Measurements from ENCODE around the gene XRCC4. TPM values are rescaled to one million over a fixed set of nuclear protein-coding genes. Genes with fewer than 3 reads are reported as not detected.

XRCC4 gene
- polyA plus RNA-seq, 1 of the 3 experiments (the other 2 are of a cell fraction): 1.8 TPM

- H3K9me2 ChIP-seq: no peaks in the 10 kb centered on the region
- no peaks in the 10 kb centered on the region for H3K36me3 ChIP-seq (replicated peaks in 1 of 2; ENCODE audit: control insufficient read depth in 1 of 2, insufficient read depth in 2 of 2, low read length in 1 of 2)
- no peak overlapping the region for H3K4me3 ChIP-seq (ENCODE audit: low read depth in 2 of 2, low read length in 1 of 2)
- ChIA-PET CTCF (interaction anchor here (0.8 to 1.0 kb wide), 3 partner anchors 12 to 444 kb away, joined by 3 to 4 read pairs (median 3); no protein-coding TSS in a partner anchor), POLR2A (no interaction called here)
- H3K79me2 ChIP-seq (ENCODE audit: insufficient read depth): 0 out of 2 replicates have a peak, but pooled peaks cover 5% of the 10 kb centered on the region
- no peaks in the 10 kb centered on the region for H3K4me1 ChIP-seq (ENCODE audit: control insufficient read depth in 1 of 2, insufficient read depth in 2 of 2, low read depth in 1 of 2, low read length in 1 of 2)
- TF ChIP-seq RXRA (IDR thresholded peaks at IDR 0.05; ENCODE audit: borderline replicate concordance, low read depth): no peak
- TF ChIP-seq CTCF (IDR thresholded peaks at IDR 0.05): no peak
- no peak for TF ChIP-seq EP300 (IDR thresholded peaks at IDR 0.05; ENCODE audit: borderline replicate concordance in 1 of 2, low read depth in 1 of 2, low read length in 1 of 2)
- no peak for TF ChIP-seq TAF1 (IDR thresholded peaks at IDR 0.05; ENCODE audit: borderline replicate concordance, low read depth, low read length)
- no peak for TF ChIP-seq MAX (IDR thresholded peaks at IDR 0.05; ENCODE audit: low read depth)
- TF ChIP-seq TCF12 (IDR thresholded peaks at IDR 0.05): no peak
- no peak for TF ChIP-seq REST (IDR thresholded peaks at IDR 0.05; ENCODE audit: low read depth, low read length)
- no peak overlapping the region for H3K4me2 ChIP-seq
- H3K27me3 ChIP-seq (ENCODE audit: insufficient read depth): no peaks in the 10 kb centered on the region
- H3K9me3 ChIP-seq: no peaks in the 10 kb centered on the region
- no peaks in the 10 kb centered on the region for H4K20me1 ChIP-seq (ENCODE audit: insufficient read depth)
- H3K27ac ChIP-seq (ENCODE audit: low read depth in 2 of 2, low read length in 1 of 2): no peak overlapping the region
- H3F3A ChIP-seq (replicated peaks; ENCODE audit: insufficient read depth): peaks cover 4% of the 10 kb centered on the region
- H3K9ac ChIP-seq: no peak overlapping the region
- DNase-seq: no peak
- no peak overlapping the region for H2AFZ ChIP-seq (ENCODE audit: low read depth)
- 84% methylated on average over 2 of the region's 2 CpGs for WGBS (ENCODE audit: low lambda C conversion rate)
These were observed 7.8 kb downstream of the XRCC4 start for GRCh38 chr5:83085106-83085505.

- no peak overlapping the region for H3K9ac ChIP-seq
- peaks cover 7% of the 10 kb centered on the region for H3F3A ChIP-seq (replicated peaks; ENCODE audit: insufficient read depth)
- no peak overlapping the region for H3K27ac ChIP-seq (ENCODE audit: low read depth in 2 of 2, low read length in 1 of 2)
- 83% methylated on average over 3 of the region's 3 CpGs for WGBS (ENCODE audit: low lambda C conversion rate)
- H3K4me3 ChIP-seq (ENCODE audit: low read depth in 2 of 2, low read length in 1 of 2): no peak overlapping the region
- ChIA-PET CTCF (no interaction called here), POLR2A (no interaction called here)
- H3K9me2 ChIP-seq: no peaks in the 10 kb centered on the region
- H3K36me3 ChIP-seq (replicated peaks in 1 of 2; ENCODE audit: control insufficient read depth in 1 of 2, insufficient read depth in 2 of 2, low read length in 1 of 2): no peaks in the 10 kb centered on the region
- no peak for TF ChIP-seq CHD2 (IDR thresholded peaks at IDR 0.05; ENCODE audit: low read length, partially characterized antibody)
- no peak for TF ChIP-seq FOXM1 (IDR thresholded peaks at IDR 0.05; ENCODE audit: low read depth)
- TF ChIP-seq RCOR1 (IDR thresholded peaks at IDR 0.05; ENCODE audit: low read length): no peak
- no peak for TF ChIP-seq RAD21 (IDR thresholded peaks at IDR 0.05; ENCODE audit: low read length)
- no peak for TF ChIP-seq FOXJ3 (CRISPR knock-in tag; IDR thresholded peaks at IDR 0.05)
- TF ChIP-seq JUND (IDR thresholded peaks at IDR 0.05): no peak
- TF ChIP-seq USF2 (IDR thresholded peaks at IDR 0.05; ENCODE audit: borderline replicate concordance, low read depth, low read length): no peak
- TF ChIP-seq CTCF (IDR thresholded peaks at IDR 0.05): no peak
- TF ChIP-seq MXI1 (IDR thresholded peaks at IDR 0.05; ENCODE audit: low read depth, low read length): no peak
- TF ChIP-seq YY1 (IDR thresholded peaks at IDR 0.05; ENCODE audit: low read depth): no peak
- TF ChIP-seq GABPA (IDR thresholded peaks at IDR 0.05; ENCODE audit: low read depth): no peak
- no peak for TF ChIP-seq NFIC (IDR thresholded peaks at IDR 0.05; ENCODE audit: borderline replicate concordance)
- no peaks in the 10 kb centered on the region for H4K20me1 ChIP-seq (ENCODE audit: insufficient read depth)
- H3K4me1 ChIP-seq (ENCODE audit: control insufficient read depth in 1 of 2, insufficient read depth in 2 of 2, low read depth in 1 of 2, low read length in 1 of 2): no peaks in the 10 kb centered on the region
- H3K79me2 ChIP-seq (ENCODE audit: insufficient read depth): no peaks in the 10 kb centered on the region
- H2AFZ ChIP-seq (ENCODE audit: low read depth): no peak overlapping the region
- H3K27me3 ChIP-seq (ENCODE audit: insufficient read depth): no peaks in the 10 kb centered on the region
- no peak for DNase-seq
- H3K4me2 ChIP-seq: no peak overlapping the region
- H3K9me3 ChIP-seq: peaks cover 8% of the 10 kb centered on the region; the same call in 1 of the 2 replicates
These were observed 12.8 kb downstream of the XRCC4 start for GRCh38 chr5:83090169-83090568.
